MM.1S (cell line): ENCODE measurements around the gene ACD.

Experiments
- DNase-seq: peaks from one replicate; pipeline ENCODE4 v3.0.0-alpha.2; 2015
- H2AFZ ChIP-seq: fragments of 300-600 bp; sonication (generic); 2 replicates; pipeline ENCODE4 v1.6.0; 2016; ENCODE audit warnings: antibody characterized with exemption, low read length
- H3F3A ChIP-seq: fragments of 300-600 bp; sonication (generic); 2 replicates; pipeline ENCODE4 v1.6.1; 2016; ENCODE audit warnings: mild to moderate bottlenecking, antibody characterized with exemption, low read length, moderate library complexity, mixed read lengths; ENCODE audit not compliant: insufficient read depth
- H3K27ac ChIP-seq: fragments of 300-600 bp; sonication (generic); 2 replicates; pipeline ENCODE4 v1.5.1; 2016; ENCODE audit warnings: mild to moderate bottlenecking, low read length
- H3K27me3 ChIP-seq: fragments of 300-600 bp; sonication (generic); replicated peaks from 2 replicates; pipeline ENCODE4 v1.6.0; 2016; ENCODE audit warnings: low read length; ENCODE audit not compliant: insufficient read depth
- H3K36me3 ChIP-seq: fragments of 300-600 bp; sonication (generic); replicated peaks from 2 replicates; pipeline ENCODE4 v1.6.1; 2016; ENCODE audit warnings: mild to moderate bottlenecking, low read length, mixed read lengths; ENCODE audit not compliant: insufficient read depth
- H3K4me1 ChIP-seq: fragments of 300-600 bp; sonication (generic); 2 replicates; pipeline ENCODE4 v1.6.1; 2016; ENCODE audit warnings: low read length, mixed read lengths
- H3K4me2 ChIP-seq: fragments of 300-600 bp; sonication (generic); 2 replicates; pipeline ENCODE4 v1.6.0; 2016; ENCODE audit warnings: low read depth, low read length
- H3K4me3 ChIP-seq: fragments of 300-600 bp; sonication (generic); 2 replicates; pipeline ENCODE4 v1.5.1; 2016; ENCODE audit warnings: low read length, mixed read lengths
- H3K79me2 ChIP-seq: fragments of 300-600 bp; sonication (generic); 2 replicates; pipeline ENCODE4 v1.6.1; 2016; ENCODE audit warnings: mixed run types, low read length, mixed read lengths
- H3K9ac ChIP-seq: fragments of 300-600 bp; sonication (generic); 2 replicates; pipeline ENCODE4 v1.6.1; 2016; ENCODE audit warnings: low read length, mixed read lengths
- H3K9me2 ChIP-seq: fragments of 300-600 bp; sonication (generic); replicated peaks from 2 replicates; pipeline ENCODE4 v1.6.1; 2016; ENCODE audit warnings: mild to moderate bottlenecking, low read length, mixed read lengths; ENCODE audit not compliant: insufficient read depth
- H3K9me3 ChIP-seq: fragments of 300-600 bp; sonication (generic); replicated peaks from 2 replicates; pipeline ENCODE4 v1.6.1; 2016; ENCODE audit warnings: mild to moderate bottlenecking, low read length, mixed read lengths; ENCODE audit not compliant: insufficient read depth
- H4K20me1 ChIP-seq: fragments of 300-600 bp; sonication (generic); 2 replicates; pipeline ENCODE4 v1.6.1; 2016; ENCODE audit warnings: mild to moderate bottlenecking, low read length, moderate library complexity, mixed read lengths; ENCODE audit not compliant: insufficient read depth
- EZH2 ChIP-seq: fragments of 300-600 bp; sonication (generic); optimal IDR thresholded peaks from 2 replicates; pipeline ENCODE3; 2017; ENCODE audit warnings: low read depth, mild to moderate bottlenecking, antibody characterized with exemption, low read length, mixed read lengths
- EZH2phosphoT487 ChIP-seq: fragments of 300-600 bp; sonication (generic); IDR thresholded peaks from 2 replicates; pipeline ENCODE4 v1.6.1; 2018; ENCODE audit warnings: antibody characterized with exemption, low read length
- TF ChIP-seq, protein P1 (sequence below): fragments of 300-600 bp; sonication (generic); IDR thresholded peaks from 2 replicates; pipeline ENCODE4 v1.5.1; 2016; ENCODE audit warnings: antibody characterized with exemption, low read length, mixed read lengths

ACD gene

DNA sequence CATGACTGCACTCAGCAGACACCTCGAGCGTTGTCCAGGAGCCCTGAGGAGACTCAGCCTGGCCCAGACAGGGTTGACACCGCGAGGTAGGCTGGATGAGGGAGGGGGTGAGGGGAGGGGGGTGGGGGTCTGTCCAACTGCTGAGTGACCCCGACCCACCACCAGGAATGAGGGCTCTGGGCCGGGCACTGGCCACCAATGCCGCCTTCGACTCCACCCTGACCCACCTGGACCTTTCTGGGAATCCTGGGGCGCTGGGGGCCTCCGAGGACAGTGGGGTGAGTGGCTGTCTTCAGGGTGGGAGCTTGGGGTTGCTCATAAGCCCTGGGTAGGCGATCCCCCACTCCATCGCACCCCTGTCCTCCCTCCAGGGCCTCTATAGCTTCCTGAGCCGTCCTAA, 12.4 kb downstream of the ACD start:
- Histone ChIP-seq H3K9me3 (no peaks in the 10 kb centered on the region), H3K4me1 (peaks cover 8% of the 10 kb centered on the region), H3F3A (no peaks in the 10 kb centered on the region), H3K27me3 (no peaks in the 10 kb centered on the region), H3K9ac (no peak overlapping the region), H3K9me2 (no peaks in the 10 kb centered on the region), H3K79me2 (peaks cover 30% of the 10 kb centered on the region), H3K4me3 (no peak overlapping the region), H2AFZ (no peak overlapping the region), H3K36me3 (no peaks in the 10 kb centered on the region), H4K20me1 (no peaks in the 10 kb centered on the region), H3K4me2 (no peak overlapping the region), H3K27ac (no peak overlapping the region)
- DNase-seq = no peak
- no peak for TF ChIP-seq EZH2phosphoT487
- TF ChIP-seq, protein P1, sequence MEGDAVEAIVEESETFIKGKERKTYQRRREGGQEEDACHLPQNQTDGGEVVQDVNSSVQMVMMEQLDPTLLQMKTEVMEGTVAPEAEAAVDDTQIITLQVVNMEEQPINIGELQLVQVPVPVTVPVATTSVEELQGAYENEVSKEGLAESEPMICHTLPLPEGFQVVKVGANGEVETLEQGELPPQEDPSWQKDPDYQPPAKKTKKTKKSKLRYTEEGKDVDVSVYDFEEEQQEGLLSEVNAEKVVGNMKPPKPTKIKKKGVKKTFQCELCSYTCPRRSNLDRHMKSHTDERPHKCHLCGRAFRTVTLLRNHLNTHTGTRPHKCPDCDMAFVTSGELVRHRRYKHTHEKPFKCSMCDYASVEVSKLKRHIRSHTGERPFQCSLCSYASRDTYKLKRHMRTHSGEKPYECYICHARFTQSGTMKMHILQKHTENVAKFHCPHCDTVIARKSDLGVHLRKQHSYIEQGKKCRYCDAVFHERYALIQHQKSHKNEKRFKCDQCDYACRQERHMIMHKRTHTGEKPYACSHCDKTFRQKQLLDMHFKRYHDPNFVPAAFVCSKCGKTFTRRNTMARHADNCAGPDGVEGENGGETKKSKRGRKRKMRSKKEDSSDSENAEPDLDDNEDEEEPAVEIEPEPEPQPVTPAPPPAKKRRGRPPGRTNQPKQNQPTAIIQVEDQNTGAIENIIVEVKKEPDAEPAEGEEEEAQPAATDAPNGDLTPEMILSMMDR = no peak
- no peak for TF ChIP-seq EZH2

DNA sequence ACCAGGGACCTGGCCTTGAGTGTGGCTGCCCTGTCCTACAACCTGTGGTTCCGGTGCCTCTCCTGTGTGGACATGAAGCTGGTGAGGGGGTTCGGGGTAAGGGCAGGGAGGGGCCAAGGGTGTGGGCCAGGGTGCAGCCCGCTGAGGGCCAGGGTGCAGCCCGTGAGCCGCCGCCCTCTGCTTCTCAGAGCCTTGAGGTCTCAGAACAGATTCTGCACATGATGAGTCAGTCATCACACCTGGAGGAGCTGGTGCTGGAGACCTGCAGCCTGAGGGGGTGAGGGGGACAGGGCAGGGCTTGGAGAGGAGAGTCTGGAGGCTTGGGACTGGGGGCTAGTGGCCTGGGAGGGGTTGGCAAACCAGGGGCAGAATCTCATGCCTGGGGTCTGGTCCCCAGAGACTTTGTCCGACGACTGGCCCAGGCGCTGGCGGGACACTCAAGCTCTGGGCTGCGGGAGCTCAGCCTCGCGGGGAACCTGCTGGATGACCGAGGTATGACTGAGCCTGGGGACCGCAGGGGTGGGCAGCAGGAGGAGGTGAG, 12.9 kb downstream of the ACD start:
- TF ChIP-seq EZH2phosphoT487 (no peak), EZH2 (no peak)
- TF ChIP-seq, protein P1 = no peak
- Histone ChIP-seq H3K27ac (no peak overlapping the region), H3K79me2 (peaks cover 30% of the 10 kb centered on the region), H3K27me3 (no peaks in the 10 kb centered on the region), H3K9me2 (no peaks in the 10 kb centered on the region), H2AFZ (no peak overlapping the region), H3K4me3 (no peak overlapping the region), H3K4me2 (no peak overlapping the region), H3K9me3 (no peaks in the 10 kb centered on the region), H3K36me3 (no peaks in the 10 kb centered on the region), H4K20me1 (no peaks in the 10 kb centered on the region), H3K9ac (no peak overlapping the region), H3K4me1 (peaks cover 8% of the 10 kb centered on the region), H3F3A (no peaks in the 10 kb centered on the region)
- DNase-seq = no peak

DNA sequence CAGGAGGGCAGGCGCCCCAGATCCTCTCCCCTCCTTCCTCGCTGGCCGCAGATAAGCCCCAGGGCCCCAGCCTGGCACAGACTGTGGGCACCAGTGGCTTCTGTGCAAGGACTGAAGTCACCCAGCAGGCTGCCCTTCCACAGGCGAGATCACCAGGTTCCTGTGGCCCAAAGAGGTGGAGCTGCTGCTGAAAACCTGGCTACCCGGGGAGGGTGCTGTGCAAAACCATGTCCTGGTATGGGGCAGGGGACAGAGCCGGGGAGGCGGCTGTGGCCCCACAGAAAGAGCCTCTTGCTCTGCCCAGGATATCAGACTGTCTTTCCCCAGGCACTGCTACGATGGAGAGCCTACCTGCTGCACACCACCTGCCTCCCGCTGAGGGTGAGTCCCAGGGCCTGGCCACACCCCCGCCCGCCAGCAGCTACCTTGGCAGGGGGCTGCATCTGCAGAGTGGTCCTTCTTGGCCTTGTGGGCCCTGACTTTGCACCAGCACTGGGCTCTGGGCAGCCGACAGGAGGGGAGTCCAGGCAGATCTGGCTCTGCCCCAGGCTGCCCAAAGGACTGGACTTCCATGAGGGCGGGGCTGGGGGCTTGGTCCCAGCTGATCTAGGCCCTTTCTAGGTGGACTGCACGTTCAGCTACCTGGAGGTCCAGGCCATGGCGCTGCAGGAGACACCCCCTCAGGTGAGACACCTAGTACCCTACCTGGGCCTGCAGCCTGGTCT, 14.5 kb downstream of the ACD start:
- Histone ChIP-seq H3K27me3 (no peaks in the 10 kb centered on the region), H3K4me2 (peak overlapping the region; percentile 100), H3K9me3 (no peaks in the 10 kb centered on the region), H3K79me2 (peaks cover 30% of the 10 kb centered on the region), H3K27ac (peak overlapping the region; percentile 45; the same call in 1 of the 2 replicates), H3K4me1 (peaks cover 8% of the 10 kb centered on the region), H3F3A (no peaks in the 10 kb centered on the region), H3K9me2 (no peaks in the 10 kb centered on the region), H4K20me1 (no peaks in the 10 kb centered on the region), H3K36me3 (no peaks in the 10 kb centered on the region), H2AFZ (peak overlapping the region; percentile 96), H3K4me3 (peak overlapping the region; percentile 91), H3K9ac (peak overlapping the region; percentile 95)
- TF ChIP-seq EZH2phosphoT487 (no peak), EZH2 (no peak)
- TF ChIP-seq, protein P1 = no peak
- DNase-seq = no peak
